GM12873 (cell line): ENCODE data around the gene KAZALD1.
A peak's percentile ranks its signal among the peaks of the same experiment; 100 is the strongest.

Experiments
- TF ChIP-seq, protein P1 (sequence below): IDR thresholded peaks from 2 replicates; pipeline ENCODE4 v1.5.1; 2012; ENCODE audit warnings: low read depth, mild to moderate bottlenecking, moderate library complexity, low read length, control low read depth; ENCODE audit not compliant: insufficient read depth; ENCODE audit errors: missing control alignments

KAZALD1 gene, protein sequence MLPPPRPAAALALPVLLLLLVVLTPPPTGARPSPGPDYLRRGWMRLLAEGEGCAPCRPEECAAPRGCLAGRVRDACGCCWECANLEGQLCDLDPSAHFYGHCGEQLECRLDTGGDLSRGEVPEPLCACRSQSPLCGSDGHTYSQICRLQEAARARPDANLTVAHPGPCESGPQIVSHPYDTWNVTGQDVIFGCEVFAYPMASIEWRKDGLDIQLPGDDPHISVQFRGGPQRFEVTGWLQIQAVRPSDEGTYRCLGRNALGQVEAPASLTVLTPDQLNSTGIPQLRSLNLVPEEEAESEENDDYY

DNA sequence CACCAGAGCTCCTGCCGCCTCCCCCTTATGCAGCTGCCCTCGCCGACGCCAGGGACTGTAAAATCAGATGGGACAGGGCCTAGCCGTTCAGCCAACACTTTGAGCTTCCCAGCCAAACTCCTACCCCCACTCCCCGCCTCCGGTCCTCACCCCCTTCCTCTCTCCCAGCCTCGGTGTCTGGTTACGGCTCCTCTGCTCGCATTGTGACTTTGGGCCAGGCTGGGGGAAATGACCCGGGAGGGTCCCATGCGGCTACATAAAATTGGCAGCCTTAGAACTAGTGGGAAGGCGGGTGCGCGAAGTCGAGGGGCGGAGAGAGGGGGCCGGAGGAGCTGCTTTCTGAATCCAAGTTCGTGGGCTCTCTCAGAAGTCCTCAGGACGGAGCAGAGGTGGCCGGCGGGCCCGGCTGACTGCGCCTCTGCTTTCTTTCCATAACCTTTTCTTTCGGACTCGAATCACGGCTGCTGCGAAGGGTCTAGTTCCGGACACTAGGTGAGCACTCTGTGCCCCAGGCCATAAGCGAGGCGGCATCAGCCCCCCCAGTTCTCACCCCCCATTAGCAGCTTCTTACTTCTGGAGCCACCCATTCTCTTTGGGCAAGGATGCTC is at the start of gene KAZALD1:
TSS of gene KAZALD1 (plus strand) at position 366 of the 608 bp plus-strand sequence. CDS start 604 bp downstream, outside the sequence.
- TF ChIP-seq, protein P1, sequence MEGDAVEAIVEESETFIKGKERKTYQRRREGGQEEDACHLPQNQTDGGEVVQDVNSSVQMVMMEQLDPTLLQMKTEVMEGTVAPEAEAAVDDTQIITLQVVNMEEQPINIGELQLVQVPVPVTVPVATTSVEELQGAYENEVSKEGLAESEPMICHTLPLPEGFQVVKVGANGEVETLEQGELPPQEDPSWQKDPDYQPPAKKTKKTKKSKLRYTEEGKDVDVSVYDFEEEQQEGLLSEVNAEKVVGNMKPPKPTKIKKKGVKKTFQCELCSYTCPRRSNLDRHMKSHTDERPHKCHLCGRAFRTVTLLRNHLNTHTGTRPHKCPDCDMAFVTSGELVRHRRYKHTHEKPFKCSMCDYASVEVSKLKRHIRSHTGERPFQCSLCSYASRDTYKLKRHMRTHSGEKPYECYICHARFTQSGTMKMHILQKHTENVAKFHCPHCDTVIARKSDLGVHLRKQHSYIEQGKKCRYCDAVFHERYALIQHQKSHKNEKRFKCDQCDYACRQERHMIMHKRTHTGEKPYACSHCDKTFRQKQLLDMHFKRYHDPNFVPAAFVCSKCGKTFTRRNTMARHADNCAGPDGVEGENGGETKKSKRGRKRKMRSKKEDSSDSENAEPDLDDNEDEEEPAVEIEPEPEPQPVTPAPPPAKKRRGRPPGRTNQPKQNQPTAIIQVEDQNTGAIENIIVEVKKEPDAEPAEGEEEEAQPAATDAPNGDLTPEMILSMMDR: no peak

DNA sequence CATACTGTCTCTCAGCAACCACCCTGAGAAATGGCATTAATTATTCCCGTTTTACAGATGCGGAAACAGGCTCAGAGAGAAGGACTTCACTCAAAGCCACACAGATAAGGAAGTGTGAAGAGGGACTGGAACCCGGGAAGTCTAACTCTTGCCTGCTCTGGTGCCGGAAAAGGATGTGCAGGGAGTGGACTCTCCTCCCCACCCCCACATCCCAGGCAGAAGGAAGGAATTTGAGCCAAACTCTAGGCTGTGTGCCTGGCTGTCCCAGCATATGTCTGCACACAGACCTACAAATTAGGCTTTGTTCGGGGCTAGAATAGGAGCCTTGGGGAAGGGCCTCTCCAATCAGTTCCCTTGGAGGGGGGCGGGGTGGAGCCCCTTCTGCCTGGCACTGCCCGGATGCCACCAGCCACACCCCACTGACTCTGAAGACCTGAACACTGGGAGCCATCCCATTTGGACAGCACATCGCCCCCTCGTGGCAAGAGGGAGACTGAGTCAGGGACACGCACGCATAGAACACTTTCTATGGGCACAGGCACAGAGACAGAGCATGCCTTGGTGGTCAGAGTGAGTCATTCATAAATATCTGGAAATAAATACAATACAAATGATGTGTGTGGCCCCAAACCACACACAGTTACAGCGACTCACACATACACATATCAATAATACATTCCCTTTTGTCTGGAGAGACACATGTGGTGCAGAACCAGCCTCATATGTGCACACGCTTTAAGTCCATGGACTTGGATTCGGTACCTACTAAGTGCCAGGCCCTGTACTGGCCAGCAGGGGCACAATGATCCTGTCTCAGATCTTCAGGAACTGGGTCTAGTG is 49.0 kb upstream of the KAZALD1 start:
- TF ChIP-seq, protein P1: peak; percentile 73

DNA sequence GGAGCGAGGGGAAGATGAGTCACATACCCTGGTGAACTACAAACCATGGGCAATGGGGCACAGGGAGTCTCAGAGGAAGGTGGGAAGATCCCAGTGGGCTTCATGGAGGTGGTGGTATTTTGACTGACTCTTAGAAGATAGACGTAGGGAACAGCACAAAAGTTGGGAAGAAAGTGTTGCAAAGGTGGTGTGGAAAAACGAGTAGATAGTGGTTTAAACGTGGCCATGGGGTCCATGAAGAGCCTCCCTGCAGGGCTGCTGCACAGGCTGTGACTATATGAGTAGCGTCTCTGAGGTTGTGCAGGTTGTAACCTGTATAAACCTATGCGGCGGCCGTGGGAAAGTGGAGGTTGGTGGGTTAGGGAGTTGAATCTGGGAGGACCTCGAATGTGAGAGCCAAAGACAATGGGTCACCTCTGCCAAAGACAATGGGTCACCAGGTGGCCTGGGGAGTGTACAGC is 48.4 kb upstream of the KAZALD1 start:
- TF ChIP-seq, protein P1: no peak

DNA sequence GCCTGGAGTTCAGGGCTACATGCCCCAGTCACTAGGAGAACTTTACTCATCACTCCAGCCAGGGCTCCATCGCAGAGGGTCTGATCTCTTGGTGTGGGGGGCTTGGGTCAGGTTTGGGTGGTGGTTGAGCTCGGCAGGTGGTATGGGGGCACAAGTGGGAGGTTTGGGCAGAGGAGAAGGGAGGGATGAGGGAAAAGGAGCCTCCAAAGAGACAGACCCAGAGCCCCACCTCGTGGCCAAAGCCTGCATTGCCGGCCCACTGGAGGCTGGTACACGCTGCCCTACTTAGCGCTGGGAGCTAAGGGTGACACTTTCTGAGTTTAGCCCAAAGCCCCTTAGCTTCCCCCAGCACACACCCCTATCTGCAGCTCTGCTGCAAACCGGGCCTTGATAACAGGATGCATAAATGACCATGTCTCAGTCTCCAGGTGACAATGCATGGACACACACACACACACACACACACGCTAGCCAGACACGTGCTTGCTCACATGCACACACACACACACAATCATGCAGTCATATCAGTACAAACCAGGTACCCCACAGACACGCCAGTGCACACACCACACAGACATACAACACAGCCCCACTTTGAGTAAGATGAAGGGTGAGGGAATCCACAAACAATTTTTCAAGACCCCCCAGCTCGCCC is 47.4 kb upstream of the KAZALD1 start:
- TF ChIP-seq, protein P1: peak; percentile 99

DNA sequence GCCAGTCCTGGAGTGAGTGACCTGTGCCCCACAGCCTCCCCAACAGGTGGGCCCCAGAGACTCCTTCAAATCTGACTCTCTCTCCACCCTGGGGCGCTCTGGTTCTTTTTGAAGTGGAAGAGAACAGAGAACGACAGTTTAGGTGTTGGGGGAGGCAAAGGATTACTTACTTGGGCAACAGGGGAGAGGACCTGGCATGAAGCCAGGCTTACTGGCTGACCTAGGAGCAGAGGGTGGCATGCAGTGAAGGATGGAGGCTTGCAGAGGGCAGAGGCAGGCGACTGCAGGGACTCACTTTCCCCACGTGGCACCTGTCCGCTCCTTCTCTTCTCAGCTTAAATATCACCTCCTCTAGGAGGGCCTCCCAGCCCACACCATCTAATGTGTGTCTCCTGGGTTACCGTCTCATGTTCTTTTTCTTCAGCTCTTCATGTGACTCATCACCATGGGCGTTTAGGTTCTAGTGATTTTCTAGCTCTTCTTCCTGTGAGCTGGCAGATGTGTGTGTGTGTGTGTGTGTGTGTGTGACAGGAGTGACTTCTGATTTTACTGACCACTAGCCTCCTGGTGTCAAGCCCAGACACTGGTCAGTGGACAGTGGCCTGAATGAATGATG is 46.7 kb upstream of the KAZALD1 start:
- TF ChIP-seq, protein P1: no peak

DNA sequence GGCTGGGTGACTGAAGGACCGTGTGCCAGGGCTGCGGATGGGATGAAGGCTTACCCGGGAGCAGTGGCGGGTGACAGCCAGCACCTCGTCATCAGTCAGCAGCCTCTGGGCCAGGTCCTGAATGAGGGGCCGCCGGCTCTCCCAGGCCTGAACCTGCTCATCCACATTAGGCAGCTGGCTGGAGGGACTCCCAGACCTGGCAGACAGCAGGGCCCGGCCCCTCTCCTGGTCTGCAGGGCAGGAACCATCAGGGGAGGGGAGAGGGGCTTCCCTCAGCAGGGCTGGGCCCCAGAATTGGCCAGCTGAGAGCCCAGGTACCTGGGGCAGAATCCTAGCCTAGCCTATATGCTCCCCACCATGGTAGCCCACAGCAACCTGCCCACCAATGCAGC is 46.2 kb upstream of the KAZALD1 start:
- TF ChIP-seq, protein P1: no peak
